C4-2B (cell line): ENCODE results near the gene TSPAN14.

Source experiments
- ZFX ChIP-seq: fragments of 450-650 bp; IDR thresholded peaks from 2 replicates; pipeline ENCODE4 v1.6.1; 2017
- TF ChIP-seq, protein P1 (sequence below): fragments of 450-650 bp; conservative IDR thresholded peaks from 2 replicates; pipeline ENCODE4 v1.5.1; 2017; ENCODE audit warnings: mild to moderate bottlenecking

- TF ChIP-seq, protein P1, sequence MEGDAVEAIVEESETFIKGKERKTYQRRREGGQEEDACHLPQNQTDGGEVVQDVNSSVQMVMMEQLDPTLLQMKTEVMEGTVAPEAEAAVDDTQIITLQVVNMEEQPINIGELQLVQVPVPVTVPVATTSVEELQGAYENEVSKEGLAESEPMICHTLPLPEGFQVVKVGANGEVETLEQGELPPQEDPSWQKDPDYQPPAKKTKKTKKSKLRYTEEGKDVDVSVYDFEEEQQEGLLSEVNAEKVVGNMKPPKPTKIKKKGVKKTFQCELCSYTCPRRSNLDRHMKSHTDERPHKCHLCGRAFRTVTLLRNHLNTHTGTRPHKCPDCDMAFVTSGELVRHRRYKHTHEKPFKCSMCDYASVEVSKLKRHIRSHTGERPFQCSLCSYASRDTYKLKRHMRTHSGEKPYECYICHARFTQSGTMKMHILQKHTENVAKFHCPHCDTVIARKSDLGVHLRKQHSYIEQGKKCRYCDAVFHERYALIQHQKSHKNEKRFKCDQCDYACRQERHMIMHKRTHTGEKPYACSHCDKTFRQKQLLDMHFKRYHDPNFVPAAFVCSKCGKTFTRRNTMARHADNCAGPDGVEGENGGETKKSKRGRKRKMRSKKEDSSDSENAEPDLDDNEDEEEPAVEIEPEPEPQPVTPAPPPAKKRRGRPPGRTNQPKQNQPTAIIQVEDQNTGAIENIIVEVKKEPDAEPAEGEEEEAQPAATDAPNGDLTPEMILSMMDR: no peak
- TF ChIP-seq ZFX: no peak
Measured at GRCh38 chr10:80528901-80529300, 74.8 kb downstream of the TSPAN14 start.
